ENCODE results near the gene DCC.

DCC gene

DNA sequence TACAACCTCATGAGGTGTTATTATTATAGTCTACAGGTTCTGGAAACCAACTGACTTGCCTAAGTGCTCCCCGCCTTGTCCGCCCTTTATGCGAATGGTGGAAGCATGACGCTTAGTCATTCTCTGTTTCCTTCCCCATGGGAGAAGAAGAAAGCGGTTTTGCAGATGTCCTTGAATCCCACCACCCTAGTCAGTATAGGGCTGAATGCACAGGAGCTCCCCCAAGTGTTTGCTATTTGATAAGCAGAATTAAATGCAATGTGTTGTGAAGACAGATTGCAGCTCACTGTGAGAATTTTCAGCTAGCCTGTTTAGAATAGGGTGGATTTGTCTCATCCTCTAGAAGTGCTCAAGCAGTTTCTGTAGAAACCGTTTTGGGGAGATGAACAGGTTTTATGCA is 652.0 kb downstream of the DCC start:
- DNase-seq, result peak in 1 of 2 experiments; percentile 5
- TF ChIP-seq POLR2A (IDR thresholded peaks at IDR 0.05; ENCODE audit: low read length) (no peak), GATA1 (IDR thresholded peaks at IDR 0.05; ENCODE audit: low read depth, low read length) (no peak)

DNA sequence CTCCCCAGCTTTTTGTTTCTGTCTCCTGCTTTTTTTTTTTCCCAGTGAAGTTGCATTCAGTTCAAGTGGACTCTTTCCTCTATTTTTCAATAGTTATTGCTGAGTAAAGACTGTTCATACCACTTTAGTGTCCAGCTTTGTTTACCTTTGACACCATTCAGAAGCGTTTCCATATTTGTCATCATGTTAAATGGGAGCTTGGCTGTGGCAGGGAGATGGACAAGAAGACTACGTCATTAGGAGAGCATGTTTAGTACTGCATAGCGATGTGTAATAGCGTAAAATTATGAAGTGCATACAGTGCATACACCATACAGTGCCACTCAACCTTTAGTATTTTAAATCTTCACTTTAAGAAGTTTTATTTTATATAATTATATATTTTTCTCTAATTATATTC is 655.9 kb downstream of the DCC start:
- TF ChIP-seq POLR2A (IDR thresholded peaks at IDR 0.05; ENCODE audit: low read length), result no peak
- no peak for TF ChIP-seq GATA1 (IDR thresholded peaks at IDR 0.05; ENCODE audit: low read depth, low read length)
- DNase-seq, result no peak

DNA sequence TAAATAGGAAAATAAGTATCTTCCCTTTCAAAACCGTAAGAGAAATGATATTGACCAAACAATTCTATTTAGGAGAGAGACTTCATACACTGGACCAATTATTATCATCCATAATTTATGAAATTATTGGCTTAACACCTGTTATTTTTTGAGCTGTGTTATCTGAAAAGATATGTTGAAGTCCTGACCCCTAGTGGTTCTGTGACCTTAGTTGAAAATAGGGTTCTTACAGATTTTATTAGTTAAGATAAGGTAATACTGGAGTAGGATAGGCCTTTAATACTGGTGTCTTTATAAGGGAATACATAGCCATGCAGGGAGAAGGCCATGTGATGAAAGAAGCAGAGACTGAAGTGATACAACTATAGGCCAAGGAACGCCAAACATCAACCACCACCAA is 659.6 kb downstream of the DCC start:
- DNase-seq, result no peak
- no peak for TF ChIP-seq GATA1 (IDR thresholded peaks at IDR 0.05; ENCODE audit: low read depth, low read length)
- TF ChIP-seq POLR2A (IDR thresholded peaks at IDR 0.05; ENCODE audit: low read length), result no peak

DNA sequence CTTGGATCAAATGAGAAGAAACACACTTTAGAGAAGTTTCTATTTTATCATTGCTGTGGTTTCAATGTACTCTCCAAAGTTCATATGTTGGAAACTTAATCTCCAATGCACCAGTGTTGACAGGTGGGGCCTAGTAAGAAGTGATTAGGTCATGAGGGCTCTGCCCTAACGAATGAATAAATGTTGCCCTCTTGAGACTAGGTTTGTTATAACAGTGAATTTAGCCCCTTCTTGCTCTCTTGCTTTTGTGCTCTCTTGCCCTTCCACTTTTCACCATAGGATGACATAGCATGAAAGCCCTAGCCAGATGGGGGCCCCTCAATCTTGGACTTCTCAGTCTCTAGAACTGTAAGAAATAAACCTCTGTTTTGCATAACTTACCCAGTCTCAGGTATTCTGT is 664.8 kb downstream of the DCC start:
- no peak for TF ChIP-seq POLR2A (IDR thresholded peaks at IDR 0.05; ENCODE audit: low read length)
- TF ChIP-seq GATA1 (IDR thresholded peaks at IDR 0.05; ENCODE audit: low read depth, low read length), result no peak
- DNase-seq, result no peak

DNA sequence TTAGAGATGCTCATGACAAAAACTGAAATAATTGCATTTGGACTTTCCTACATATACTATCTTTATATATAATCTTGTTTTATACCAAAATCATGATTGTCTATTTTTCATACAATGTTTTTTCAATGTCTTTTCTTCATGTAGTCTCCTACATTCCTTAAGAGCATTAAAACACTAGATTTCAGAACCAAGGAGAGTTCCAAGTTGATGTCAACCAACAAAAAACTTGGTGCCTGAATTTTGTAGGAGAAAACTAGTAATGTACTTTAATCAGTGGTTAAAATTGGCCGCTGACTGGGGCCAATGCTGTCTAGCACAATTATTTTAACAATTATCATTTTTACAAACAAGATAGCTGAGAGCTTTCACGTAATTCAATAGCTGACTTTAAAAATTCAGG is 678.8 kb downstream of the DCC start:
- no peak for DNase-seq
- TF ChIP-seq POLR2A (IDR thresholded peaks at IDR 0.05; ENCODE audit: low read length) (no peak), GATA1 (IDR thresholded peaks at IDR 0.05; ENCODE audit: low read depth, low read length) (no peak)

DNA sequence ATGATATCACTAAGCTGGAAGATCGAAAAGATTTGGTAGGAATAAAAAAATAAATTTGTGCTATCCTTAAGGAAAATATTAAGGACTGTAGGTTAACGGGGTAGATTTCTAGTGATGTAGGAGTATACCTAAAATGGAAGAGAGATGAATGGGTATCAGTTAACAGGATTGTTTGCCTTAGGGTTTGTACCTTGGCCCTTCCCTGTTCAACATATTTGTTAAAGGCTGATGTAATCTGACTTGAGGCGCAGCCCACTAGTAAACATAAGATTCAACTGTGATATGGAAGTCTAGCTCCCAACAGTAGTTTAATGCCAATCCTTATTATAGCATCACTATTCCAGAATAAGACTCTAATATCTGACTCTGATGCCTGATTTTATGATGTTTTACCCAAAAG is 685.2 kb downstream of the DCC start:
- TF ChIP-seq GATA1 (IDR thresholded peaks at IDR 0.05; ENCODE audit: low read depth, low read length) (no peak), POLR2A (IDR thresholded peaks at IDR 0.05; ENCODE audit: low read length) (no peak)
- DNase-seq, result no peak

DNA sequence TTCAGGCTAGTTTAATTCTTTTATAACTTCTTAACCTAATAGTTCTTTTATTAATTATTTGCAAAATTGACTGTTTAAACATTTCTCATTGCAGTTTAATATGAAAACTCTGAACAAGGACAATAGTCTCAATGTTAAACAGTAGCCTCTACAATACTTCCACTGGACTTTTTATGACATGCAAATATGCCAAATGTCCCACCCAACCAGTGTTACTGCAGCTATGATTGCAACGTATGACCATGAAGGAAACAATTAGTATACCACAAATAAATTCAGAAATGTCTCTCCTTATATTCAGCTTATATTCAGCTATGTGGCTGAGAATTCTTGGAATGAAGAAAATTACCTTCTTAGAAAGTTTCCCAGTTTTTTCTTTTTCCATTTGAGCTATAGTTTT is 688.6 kb downstream of the DCC start:
- no peak for DNase-seq
- TF ChIP-seq POLR2A (IDR thresholded peaks at IDR 0.05; ENCODE audit: low read length), result no peak
- TF ChIP-seq GATA1 (IDR thresholded peaks at IDR 0.05; ENCODE audit: low read depth, low read length), result no peak

DNA sequence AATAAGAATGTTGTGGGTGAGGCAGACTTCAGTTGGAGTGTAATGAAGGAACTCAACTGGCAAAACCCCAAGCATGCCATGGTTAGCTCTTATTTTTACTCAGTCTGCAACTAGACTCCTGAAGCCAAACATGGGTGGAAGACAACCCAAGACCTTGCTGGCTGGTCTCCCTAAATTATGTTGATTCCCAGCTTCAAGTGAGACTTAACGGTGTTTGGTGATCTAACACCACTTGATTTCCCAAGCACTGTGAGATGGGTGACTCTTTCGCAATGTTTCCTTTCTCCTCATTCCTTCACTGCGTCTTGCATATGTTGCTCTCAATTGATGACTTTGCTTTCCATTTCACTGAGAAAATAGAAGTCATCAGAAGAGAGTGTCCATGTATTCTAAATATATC is 693.1 kb downstream of the DCC start:
- DNase-seq, result no peak
- TF ChIP-seq GATA1 (IDR thresholded peaks at IDR 0.05; ENCODE audit: low read depth, low read length) (no peak), POLR2A (IDR thresholded peaks at IDR 0.05; ENCODE audit: low read length) (no peak)

DNA sequence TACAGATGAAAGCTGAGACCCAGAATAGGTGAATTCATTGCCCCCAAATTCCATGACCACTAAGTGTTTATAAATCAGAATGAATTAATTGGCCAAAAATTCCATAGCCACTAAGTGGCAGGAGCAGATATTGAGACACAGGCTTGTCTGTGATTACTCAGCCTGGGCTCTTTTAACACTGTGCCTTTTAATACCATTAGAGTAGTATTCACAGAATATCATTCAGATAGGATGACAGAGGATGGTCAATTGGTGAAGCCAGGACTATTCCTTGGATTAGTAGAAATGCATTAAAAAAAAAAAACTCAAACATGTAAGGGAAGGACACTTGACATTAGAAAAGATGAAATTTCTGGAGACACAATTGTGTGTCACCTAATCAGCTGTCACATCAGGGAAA is 698.6 kb downstream of the DCC start:
- DNase-seq, result no peak
- no peak for TF ChIP-seq POLR2A (IDR thresholded peaks at IDR 0.05; ENCODE audit: low read length)
- no peak for TF ChIP-seq GATA1 (IDR thresholded peaks at IDR 0.05; ENCODE audit: low read depth, low read length)

DNA sequence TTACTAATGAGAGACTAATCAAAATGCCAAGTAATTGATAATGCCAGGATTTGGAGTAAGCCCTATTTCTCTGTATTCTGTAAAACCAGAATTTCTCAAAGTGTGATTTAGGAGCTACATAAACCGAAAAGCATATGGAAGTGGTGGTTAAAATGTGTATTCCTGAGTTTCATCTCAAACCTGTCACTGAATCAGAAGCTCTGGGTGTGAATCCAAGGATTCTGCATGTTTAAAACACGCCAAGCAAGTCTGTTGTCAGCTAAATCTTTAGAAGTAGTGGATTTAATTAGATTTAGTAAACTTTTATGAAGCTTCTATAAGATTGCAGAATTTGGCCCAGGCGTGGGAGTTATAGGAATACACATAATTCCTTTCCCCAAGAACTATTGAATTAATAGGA is 700.3 kb downstream of the DCC start:
- DNase-seq, result no peak
- no peak for TF ChIP-seq POLR2A (IDR thresholded peaks at IDR 0.05; ENCODE audit: low read length)

DNA sequence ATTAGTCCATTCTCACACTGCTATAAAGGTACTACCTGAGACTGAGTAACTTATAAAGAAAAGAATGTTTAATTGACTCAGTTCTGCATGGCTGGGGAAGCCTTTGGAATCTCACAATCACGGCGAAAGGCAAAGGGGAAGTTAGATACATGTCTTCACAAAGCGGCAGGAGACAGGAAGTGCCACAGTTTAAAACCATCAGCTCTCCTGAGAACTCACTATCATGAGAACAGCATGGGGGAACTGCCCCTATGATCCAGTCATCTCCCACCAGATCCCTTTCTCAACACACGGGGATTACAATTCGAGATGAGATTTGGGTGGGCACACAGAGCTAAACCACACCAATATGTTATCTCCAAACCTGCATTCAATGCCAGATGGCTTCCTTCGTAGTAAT is 716.1 kb downstream of the DCC start:
- no peak for DNase-seq
- TF ChIP-seq GATA1 (IDR thresholded peaks at IDR 0.05; ENCODE audit: low read depth, low read length) (no peak), POLR2A (IDR thresholded peaks at IDR 0.05; ENCODE audit: low read length) (no peak)

DNA sequence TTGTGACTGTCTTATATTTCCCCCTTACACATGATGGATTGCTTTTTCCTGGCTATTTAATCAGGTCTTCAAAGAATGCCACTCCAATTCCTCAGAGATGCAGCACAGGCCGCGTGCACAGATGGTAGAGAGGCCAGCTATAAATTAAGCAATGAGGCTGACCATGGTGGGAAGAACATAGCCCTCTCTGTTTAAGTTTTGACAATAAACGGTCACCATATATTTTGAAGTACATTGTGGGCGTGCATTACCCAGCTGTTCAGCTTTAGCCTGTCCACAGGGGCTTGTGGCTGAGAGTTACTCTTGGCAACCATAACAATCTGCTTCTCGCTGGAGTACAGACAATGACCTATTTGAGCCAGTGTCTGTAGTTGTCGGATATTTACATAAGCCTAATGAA is 730.8 kb downstream of the DCC start:
- TF ChIP-seq POLR2A (IDR thresholded peaks at IDR 0.05; ENCODE audit: low read length) (no peak), GATA1 (IDR thresholded peaks at IDR 0.05; ENCODE audit: low read depth, low read length) (no peak)
- DNase-seq, result no peak

DNA sequence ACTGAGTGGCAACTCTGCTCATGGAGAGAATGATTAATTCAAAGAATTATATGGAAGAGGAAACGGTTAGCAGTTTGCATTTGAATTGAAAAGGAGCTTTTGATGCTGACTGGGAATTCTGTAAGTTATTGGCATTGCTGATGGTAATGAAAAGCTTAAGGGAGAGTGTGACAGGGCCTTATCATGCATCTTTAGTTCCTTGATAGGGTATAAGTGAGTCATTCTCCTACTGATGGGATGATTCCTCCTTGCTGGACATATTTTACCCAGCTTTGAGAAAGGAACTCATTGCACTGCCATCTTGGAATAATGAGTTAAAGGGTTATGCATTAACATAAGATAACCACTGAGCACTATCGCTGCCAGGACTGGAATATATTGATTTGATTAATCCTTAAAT is 740.7 kb downstream of the DCC start:
- TF ChIP-seq POLR2A (IDR thresholded peaks at IDR 0.05; ENCODE audit: low read length) (no peak), GATA1 (IDR thresholded peaks at IDR 0.05; ENCODE audit: low read depth, low read length) (no peak)
- no peak for DNase-seq

DNA sequence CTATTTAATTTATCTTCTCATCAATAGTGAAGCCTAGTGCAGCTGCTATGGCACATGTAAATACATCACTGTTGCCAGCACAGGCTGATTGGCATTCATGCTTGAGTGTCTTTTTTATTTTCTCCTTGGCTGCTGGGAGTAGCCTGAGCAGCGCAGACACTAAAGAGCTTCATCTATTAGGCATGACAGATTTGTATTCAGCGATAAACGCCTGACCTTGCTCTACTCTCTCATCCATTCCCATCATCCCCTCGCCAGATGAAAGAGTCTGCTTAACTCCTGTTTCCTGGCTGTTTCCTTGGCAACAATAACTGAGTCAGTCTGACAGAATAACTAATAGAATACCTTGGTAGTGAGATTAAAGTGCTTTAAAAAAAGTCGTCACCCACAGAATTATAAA is 753.6 kb downstream of the DCC start:
- TF ChIP-seq GATA1 (IDR thresholded peaks at IDR 0.05; ENCODE audit: low read depth, low read length) (no peak), POLR2A (IDR thresholded peaks at IDR 0.05; ENCODE audit: low read length) (no peak)
- no peak for DNase-seq

DNA sequence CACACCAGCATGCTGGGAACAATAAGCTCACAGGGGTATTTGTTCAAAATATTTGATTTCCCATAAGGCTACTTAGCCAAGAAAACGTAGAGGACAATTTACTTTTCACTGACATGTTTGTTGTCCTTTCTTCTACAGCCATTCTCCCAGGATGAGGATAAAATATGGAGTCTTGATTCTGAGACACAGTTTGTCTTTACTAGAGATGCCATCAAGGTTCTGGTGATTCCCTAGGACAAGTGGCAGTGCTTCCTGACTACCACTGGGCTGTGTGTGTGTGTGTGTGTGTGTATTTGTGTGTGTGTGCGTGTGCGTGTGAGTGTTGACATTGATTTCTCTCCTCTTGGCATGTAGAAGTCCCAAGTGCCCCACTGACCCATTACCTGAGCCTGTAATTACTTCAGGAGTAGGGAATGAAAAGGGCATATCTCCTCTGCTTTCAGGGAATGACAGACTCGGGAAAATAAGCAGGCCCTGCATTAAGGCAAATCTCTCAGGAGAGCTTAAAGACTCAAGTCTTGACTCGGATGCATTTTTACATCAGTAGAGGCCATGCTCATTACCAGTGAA is 761.6 kb downstream of the DCC start:
- TF ChIP-seq GATA1 (IDR thresholded peaks at IDR 0.05; ENCODE audit: low read depth, low read length), result no peak
- TF ChIP-seq POLR2A (IDR thresholded peaks at IDR 0.05; ENCODE audit: low read length), result no peak
- DNase-seq, result no peak

DNA sequence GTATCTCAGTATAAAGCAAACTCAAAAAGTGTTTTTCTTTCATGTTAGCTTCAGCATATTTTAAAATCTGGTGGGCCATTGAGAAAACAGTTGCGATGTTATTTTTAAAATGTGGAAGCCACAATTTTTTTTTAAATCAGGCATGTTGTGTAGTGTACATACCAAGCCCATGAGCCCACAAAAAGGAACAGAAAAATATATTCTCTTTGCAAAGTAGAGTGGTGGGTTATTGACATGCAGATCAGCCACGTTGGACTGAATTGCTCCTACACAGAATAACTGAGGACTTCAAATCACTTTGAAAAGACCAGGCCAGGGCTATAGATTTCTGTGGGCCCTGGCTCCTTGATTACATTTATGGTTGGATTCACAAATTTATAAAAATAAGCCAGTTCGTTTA is 774.4 kb downstream of the DCC start:
- DNase-seq, result no peak
- no peak for TF ChIP-seq GATA1 (IDR thresholded peaks at IDR 0.05; ENCODE audit: low read depth, low read length)
